ENCODE results near the gene ZNF358.

ZNF358 gene

GRCh38 chr19:7515645-7516151 lies at the start of gene ZNF358:
TSS of gene ZNF358 (plus strand) at chr19:7516103. CDS start at chr19:7519243, 3,140 bp downstream.
- DNase-seq = peak; percentile 97

- DNase-seq = no peak
Measured at GRCh38 chr19:7467009-7467989, 48.6 kb upstream of the ZNF358 start.

- no peak for DNase-seq
Measured at GRCh38 chr19:7468840-7469239, 47.1 kb upstream of the ZNF358 start.

GRCh38 chr19:7469669-7470285 lies 46.1 kb upstream of the ZNF358 start:
- DNase-seq = no peak

GRCh38 chr19:7470540-7471305 lies 45.2 kb upstream of the ZNF358 start:
- no peak for DNase-seq

- DNase-seq = no peak
Measured at GRCh38 chr19:7471696-7472615, 43.9 kb upstream of the ZNF358 start.

GRCh38 chr19:7475665-7476064 lies 40.2 kb upstream of the ZNF358 start:
- no peak for DNase-seq

- DNase-seq = no peak
Measured at GRCh38 chr19:7476241-7476640, 39.7 kb upstream of the ZNF358 start.

- no peak for DNase-seq
Measured at GRCh38 chr19:7476777-7477494, 39.0 kb upstream of the ZNF358 start.

GRCh38 chr19:7477758-7478157 lies 38.1 kb upstream of the ZNF358 start:
- no peak for DNase-seq

GRCh38 chr19:7478173-7478842 lies 37.6 kb upstream of the ZNF358 start:
- DNase-seq = no peak

- no peak for DNase-seq
Measured at GRCh38 chr19:7478843-7479227, 37.1 kb upstream of the ZNF358 start.

GRCh38 chr19:7480222-7480969 lies 35.5 kb upstream of the ZNF358 start:
- no peak for DNase-seq

- DNase-seq = no peak
Measured at GRCh38 chr19:7480970-7481255, 35.0 kb upstream of the ZNF358 start.

- DNase-seq = no peak
Measured at GRCh38 chr19:7482584-7483439, 33.1 kb upstream of the ZNF358 start.

GRCh38 chr19:7483720-7484201 lies 32.1 kb upstream of the ZNF358 start:
- no peak for DNase-seq

- no peak for DNase-seq
Measured at GRCh38 chr19:7486923-7487322, 29.0 kb upstream of the ZNF358 start.

- peak; percentile 93 for DNase-seq
Measured at GRCh38 chr19:7488736-7489353, 27.1 kb upstream of the ZNF358 start, which contains the start of gene PEX11G. TSS of gene PEX11G (minus strand) at chr19:7489035. CDS start at chr19:7489010, 25 bp downstream.
